ENCODE measurements around the gene PTPRD. TPM values are rescaled to one million over a fixed set of nuclear protein-coding genes. Genes with fewer than 3 reads are reported as not detected.

The PTPRD gene
- total RNA-seq, 1 experiment from 2014 or later = 69.6 TPM

DNA sequence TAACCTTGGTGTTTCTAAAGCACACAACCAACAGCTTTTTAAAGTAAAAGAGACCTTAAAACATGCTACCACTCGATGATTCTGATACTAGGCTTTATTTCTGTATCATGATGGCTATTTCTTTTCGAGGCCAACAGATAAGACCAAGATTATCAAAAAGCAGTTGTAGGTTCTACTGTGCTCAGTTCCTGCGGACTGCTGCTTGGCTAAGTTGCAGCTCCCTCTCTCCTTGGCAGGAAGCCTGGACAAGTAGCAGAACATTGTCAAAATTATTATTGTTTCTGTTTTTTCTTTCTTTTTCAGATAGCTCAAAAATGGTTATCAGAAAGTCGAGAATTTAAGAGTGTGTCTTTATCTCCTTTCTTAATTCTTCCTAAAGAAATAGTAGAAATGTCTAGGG, 607.6 kb downstream of the PTPRD start:
- no peak for DNase-seq (ENCODE audit: low spot score)
- ChIA-PET POLR2A (no interaction called here), CTCF (no interaction called here)
- Mint-ChIP-seq H3K4me3 (no peak overlapping the region), H3K27me3 (ENCODE audit: low read depth) (no peaks in the 10 kb centered on the region), H3K4me1 (peaks cover 47% of the 10 kb centered on the region), H3K36me3 (no peaks in the 10 kb centered on the region), H3K27ac (no peak overlapping the region), H3K9me3 (no peaks in the 10 kb centered on the region)
- TF ChIP-seq ZNF219 (CRISPR knock-in tag; IDR thresholded peaks at IDR 0.05; ENCODE audit: borderline replicate concordance) (no peak), NR3C1 (CRISPR knock-in tag; conservative IDR thresholded peaks at IDR 0.05; ENCODE audit: low read depth) (no peak), RORB (CRISPR knock-in tag; IDR thresholded peaks at IDR 0.05) (no peak), SMAD3 (CRISPR knock-in tag; IDR thresholded peaks at IDR 0.05; ENCODE audit: borderline replicate concordance) (no peak), NFATC4 (CRISPR knock-in tag; IDR thresholded peaks at IDR 0.05) (no peak), ZNF423 (CRISPR knock-in tag; IDR thresholded peaks at IDR 0.05) (no peak), ZNF396 (CRISPR knock-in tag; IDR thresholded peaks at IDR 0.05; ENCODE audit: borderline replicate concordance) (no peak), KAT7 (CRISPR knock-in tag; IDR thresholded peaks at IDR 0.05; ENCODE audit: borderline replicate concordance) (no peak), ELF4 (CRISPR knock-in tag; IDR thresholded peaks at IDR 0.05; ENCODE audit: low read depth) (no peak), TP53 (CRISPR knock-in tag; IDR thresholded peaks at IDR 0.05) (no peak), SOX15 (CRISPR knock-in tag; IDR thresholded peaks at IDR 0.05) (no peak)
- TF ChIP-seq, protein P1, sequence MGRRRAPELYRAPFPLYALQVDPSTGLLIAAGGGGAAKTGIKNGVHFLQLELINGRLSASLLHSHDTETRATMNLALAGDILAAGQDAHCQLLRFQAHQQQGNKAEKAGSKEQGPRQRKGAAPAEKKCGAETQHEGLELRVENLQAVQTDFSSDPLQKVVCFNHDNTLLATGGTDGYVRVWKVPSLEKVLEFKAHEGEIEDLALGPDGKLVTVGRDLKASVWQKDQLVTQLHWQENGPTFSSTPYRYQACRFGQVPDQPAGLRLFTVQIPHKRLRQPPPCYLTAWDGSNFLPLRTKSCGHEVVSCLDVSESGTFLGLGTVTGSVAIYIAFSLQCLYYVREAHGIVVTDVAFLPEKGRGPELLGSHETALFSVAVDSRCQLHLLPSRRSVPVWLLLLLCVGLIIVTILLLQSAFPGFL (CRISPR knock-in tag; IDR thresholded peaks at IDR 0.05; ENCODE audit: borderline replicate concordance) = no peak
- TF ChIP-seq, protein P2, sequence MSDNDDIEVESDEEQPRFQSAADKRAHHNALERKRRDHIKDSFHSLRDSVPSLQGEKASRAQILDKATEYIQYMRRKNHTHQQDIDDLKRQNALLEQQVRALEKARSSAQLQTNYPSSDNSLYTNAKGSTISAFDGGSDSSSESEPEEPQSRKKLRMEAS (CRISPR knock-in tag; IDR thresholded peaks at IDR 0.05) = no peak
- TF ChIP-seq, protein P3, sequence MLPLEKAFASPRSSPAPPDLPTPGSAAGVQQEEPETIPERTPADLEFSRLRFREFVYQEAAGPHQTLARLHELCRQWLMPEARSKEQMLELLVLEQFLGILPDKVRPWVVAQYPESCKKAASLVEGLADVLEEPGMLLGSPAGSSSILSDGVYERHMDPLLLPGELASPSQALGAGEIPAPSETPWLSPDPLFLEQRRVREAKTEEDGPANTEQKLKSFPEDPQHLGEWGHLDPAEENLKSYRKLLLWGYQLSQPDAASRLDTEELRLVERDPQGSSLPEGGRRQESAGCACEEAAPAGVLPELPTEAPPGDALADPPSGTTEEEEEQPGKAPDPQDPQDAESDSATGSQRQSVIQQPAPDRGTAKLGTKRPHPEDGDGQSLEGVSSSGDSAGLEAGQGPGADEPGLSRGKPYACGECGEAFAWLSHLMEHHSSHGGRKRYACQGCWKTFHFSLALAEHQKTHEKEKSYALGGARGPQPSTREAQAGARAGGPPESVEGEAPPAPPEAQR (CRISPR knock-in tag; IDR thresholded peaks at IDR 0.05) = no peak
- TF ChIP-seq, protein P4, sequence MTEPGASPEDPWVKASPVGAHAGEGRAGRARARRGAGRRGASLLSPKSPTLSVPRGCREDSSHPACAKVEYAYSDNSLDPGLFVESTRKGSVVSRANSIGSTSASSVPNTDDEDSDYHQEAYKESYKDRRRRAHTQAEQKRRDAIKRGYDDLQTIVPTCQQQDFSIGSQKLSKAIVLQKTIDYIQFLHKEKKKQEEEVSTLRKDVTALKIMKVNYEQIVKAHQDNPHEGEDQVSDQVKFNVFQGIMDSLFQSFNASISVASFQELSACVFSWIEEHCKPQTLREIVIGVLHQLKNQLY (CRISPR knock-in tag; IDR thresholded peaks at IDR 0.05) = no peak
- ATAC-seq = no peak

DNA sequence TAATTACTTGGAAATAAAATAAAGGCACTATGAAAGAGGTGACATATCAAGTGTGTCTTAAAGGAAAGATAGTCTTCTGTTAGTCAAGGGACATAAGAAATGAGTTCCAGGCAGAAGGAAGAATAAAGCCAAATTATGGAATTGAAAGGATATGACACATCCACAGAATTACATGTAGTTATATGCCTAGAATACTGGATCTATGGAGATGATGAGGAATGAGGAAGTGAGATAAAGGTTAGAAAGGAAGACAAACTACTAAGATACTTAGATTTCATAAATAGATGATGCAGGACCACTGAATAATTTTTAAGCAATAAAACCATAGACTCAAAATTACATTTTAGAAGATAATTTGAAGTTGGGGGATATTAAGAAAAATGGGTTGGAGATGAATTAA, 609.8 kb downstream of the PTPRD start:
- Mint-ChIP-seq H3K36me3 (no peaks in the 10 kb centered on the region), H3K27ac (no peak overlapping the region), H3K4me1 (peaks cover 50% of the 10 kb centered on the region), H3K4me3 (no peak overlapping the region), H3K9me3 (no peaks in the 10 kb centered on the region), H3K27me3 (ENCODE audit: low read depth) (no peaks in the 10 kb centered on the region)
- POLR2A ChIA-PET = no interaction called here
- ATAC-seq (no peak), DNase-seq (ENCODE audit: low spot score) (no peak)
- CTCF ChIA-PET = no interaction called here
- TF ChIP-seq ZNF423 (CRISPR knock-in tag; IDR thresholded peaks at IDR 0.05) = no peak
- no peak for TF ChIP-seq CREM (CRISPR knock-in tag; IDR thresholded peaks at IDR 0.05)
- TF ChIP-seq SP1 (CRISPR knock-in tag; conservative IDR thresholded peaks at IDR 0.05) = no peak
- no peak for TF ChIP-seq NFE2L1 (CRISPR knock-in tag; IDR thresholded peaks at IDR 0.05)
- TF ChIP-seq, protein P5, sequence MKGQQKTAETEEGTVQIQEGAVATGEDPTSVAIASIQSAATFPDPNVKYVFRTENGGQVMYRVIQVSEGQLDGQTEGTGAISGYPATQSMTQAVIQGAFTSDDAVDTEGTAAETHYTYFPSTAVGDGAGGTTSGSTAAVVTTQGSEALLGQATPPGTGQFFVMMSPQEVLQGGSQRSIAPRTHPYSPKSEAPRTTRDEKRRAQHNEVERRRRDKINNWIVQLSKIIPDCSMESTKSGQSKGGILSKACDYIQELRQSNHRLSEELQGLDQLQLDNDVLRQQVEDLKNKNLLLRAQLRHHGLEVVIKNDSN (CRISPR knock-in tag; IDR thresholded peaks at IDR 0.05) = no peak
- TF ChIP-seq, protein P6, sequence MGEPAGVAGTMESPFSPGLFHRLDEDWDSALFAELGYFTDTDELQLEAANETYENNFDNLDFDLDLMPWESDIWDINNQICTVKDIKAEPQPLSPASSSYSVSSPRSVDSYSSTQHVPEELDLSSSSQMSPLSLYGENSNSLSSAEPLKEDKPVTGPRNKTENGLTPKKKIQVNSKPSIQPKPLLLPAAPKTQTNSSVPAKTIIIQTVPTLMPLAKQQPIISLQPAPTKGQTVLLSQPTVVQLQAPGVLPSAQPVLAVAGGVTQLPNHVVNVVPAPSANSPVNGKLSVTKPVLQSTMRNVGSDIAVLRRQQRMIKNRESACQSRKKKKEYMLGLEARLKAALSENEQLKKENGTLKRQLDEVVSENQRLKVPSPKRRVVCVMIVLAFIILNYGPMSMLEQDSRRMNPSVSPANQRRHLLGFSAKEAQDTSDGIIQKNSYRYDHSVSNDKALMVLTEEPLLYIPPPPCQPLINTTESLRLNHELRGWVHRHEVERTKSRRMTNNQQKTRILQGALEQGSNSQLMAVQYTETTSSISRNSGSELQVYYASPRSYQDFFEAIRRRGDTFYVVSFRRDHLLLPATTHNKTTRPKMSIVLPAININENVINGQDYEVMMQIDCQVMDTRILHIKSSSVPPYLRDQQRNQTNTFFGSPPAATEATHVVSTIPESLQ (CRISPR knock-in tag; IDR thresholded peaks at IDR 0.05) = no peak
- no peak for TF ChIP-seq ZNF671 (CRISPR knock-in tag; IDR thresholded peaks at IDR 0.05)
- no peak for TF ChIP-seq ZNF219 (CRISPR knock-in tag; IDR thresholded peaks at IDR 0.05; ENCODE audit: borderline replicate concordance)
- TF ChIP-seq SMAD3 (CRISPR knock-in tag; IDR thresholded peaks at IDR 0.05; ENCODE audit: borderline replicate concordance) = no peak
- TF ChIP-seq, protein P7, sequence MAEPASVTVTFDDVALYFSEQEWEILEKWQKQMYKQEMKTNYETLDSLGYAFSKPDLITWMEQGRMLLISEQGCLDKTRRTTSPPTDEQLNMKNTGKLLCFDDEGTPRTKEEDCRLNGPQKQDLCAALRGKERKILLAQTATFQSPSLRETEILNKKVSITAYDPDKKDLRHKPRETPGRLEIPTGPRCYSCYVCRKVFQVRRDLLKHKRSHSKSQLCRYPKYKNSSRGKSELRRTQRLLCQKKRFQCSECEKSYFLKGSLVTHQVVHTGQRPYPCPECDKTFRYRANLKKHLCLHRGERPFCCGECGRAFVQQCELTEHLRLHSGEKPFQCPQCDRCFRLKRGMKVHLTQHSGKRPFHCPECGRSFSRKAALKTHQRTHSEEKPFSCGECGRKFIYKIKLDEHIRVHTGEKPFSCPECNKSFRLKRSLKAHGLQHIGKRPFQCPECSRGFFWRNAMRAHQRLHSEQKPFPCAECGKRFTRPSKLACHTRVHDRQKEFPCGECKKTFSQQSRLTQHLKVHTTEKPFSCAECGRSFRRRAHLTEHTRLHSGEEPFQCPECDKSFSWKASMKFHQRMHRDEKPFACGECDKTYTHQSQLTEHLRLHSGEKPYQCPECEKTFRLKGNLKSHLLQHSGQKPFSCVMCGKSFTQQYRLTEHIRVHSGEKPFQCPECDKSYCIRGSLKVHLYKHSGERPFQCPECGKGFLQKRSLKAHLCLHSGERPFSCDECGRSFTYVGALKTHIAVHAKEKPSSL (CRISPR knock-in tag; conservative IDR thresholded peaks at IDR 0.05) = no peak
- TF ChIP-seq MXD4 (CRISPR knock-in tag; IDR thresholded peaks at IDR 0.05; ENCODE audit: borderline replicate concordance) = no peak
- no peak for TF ChIP-seq FOXK1 (CRISPR knock-in tag; IDR thresholded peaks at IDR 0.05)
- TF ChIP-seq ZBTB21 (CRISPR knock-in tag; IDR thresholded peaks at IDR 0.05; ENCODE audit: borderline replicate concordance) = no peak
- TF ChIP-seq, protein P8, sequence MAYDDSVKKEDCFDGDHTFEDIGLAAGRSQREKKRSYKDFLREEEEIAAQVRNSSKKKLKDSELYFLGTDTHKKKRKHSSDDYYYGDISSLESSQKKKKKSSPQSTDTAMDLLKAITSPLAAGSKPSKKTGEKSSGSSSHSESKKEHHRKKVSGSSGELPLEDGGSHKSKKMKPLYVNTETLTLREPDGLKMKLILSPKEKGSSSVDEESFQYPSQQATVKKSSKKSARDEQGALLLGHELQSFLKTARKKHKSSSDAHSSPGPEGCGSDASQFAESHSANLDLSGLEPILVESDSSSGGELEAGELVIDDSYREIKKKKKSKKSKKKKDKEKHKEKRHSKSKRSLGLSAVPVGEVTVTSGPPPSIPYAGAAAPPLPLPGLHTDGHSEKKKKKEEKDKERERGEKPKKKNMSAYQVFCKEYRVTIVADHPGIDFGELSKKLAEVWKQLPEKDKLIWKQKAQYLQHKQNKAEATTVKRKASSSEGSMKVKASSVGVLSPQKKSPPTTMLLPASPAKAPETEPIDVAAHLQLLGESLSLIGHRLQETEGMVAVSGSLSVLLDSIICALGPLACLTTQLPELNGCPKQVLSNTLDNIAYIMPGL (CRISPR knock-in tag; IDR thresholded peaks at IDR 0.05) = no peak
